H1 (cell line): ENCODE data around the gene TNFRSF1A. TPM values are rescaled to one million over a fixed set of nuclear protein-coding genes. Genes with fewer than 3 reads are reported as not detected.

Source experiments
- CTCF ChIA-PET: fragments of 300-600 bp; sonication (Branson Sonifier 250); formaldehyde crosslinking; loops from one replicate; lab custom pipeline; 2021; ENCODE audit not compliant: partially characterized antibody; lab: Charles Lee
- POLR2A ChIA-PET: fragments of 300-600 bp; sonication (Branson Sonifier 250); formaldehyde crosslinking; loops from one replicate; lab custom pipeline; 2021; ENCODE audit warnings: inconsistent platforms; ENCODE audit not compliant: partially characterized antibody; lab: Charles Lee
- DNase-seq, 2 experiments: peaks; one replicate each; pipeline versions ENCODE4 v3.0.0 to v3.0.0-alpha.2; 2010 to 2022; ENCODE audit warnings: low spot score in 2 of 2, low read depth in 1 of 2, mixed read lengths in 1 of 2
- FAIRE-seq: peaks from 2 replicates; lab custom pipeline; 2011; peaks lifted over from hg19 to GRCh38; lab: Jason Lieb, UNC
- H2AFZ ChIP-seq: 2 replicates; pipeline ENCODE4 v1.8.1; 2012; ENCODE audit warnings: low read length, inconsistent platforms
- H2AK5ac ChIP-seq: 2 replicates; pipeline ENCODE4 v1.6.1; 2013; ENCODE audit warnings: low read depth, low read length
- H2BK120ac ChIP-seq: replicated peaks from 2 replicates; pipeline ENCODE3; 2013; ENCODE audit warnings: low read depth, low read length, inconsistent platforms
- H2BK12ac ChIP-seq: 2 replicates; pipeline ENCODE4 v1.6.1; 2013; ENCODE audit warnings: low read depth, low read length
- H2BK15ac ChIP-seq: 2 replicates; pipeline ENCODE4 v1.6.1; 2013; ENCODE audit warnings: low read length
- H2BK20ac ChIP-seq: 2 replicates; pipeline ENCODE4 v1.6.1; 2013; ENCODE audit warnings: low read length
- H2BK5ac ChIP-seq: 2 replicates; pipeline ENCODE4 v1.6.1; 2013; ENCODE audit warnings: low read depth, low read length
- H3K14ac ChIP-seq: 2 replicates; pipeline ENCODE4 v1.6.1; 2013; ENCODE audit warnings: inconsistent platforms; ENCODE audit not compliant: insufficient read length
- H3K18ac ChIP-seq: 2 replicates; pipeline ENCODE4 v1.6.1; 2013; ENCODE audit warnings: low read length; ENCODE audit errors: extremely low read depth
- H3K23ac ChIP-seq: 2 replicates; pipeline ENCODE4 v1.6.1; 2013; ENCODE audit warnings: inconsistent platforms; ENCODE audit not compliant: insufficient read length
- H3K23me2 ChIP-seq: 2 replicates; pipeline ENCODE4 v1.6.1; 2013; ENCODE audit warnings: low read depth, low read length
- H3K27ac ChIP-seq: 2 replicates; pipeline ENCODE4 v1.6.1; 2011; ENCODE audit warnings: low read depth, low read length, inconsistent platforms
- H3K27me3 ChIP-seq, 4 experiments: replicated peaks in 1 of 4; 1 replicate in 1 of 4; 2 replicates in 3 of 4; pipeline versions ENCODE4 v1.6.1 to v1.8.1; 2011 to 2013; ENCODE audit warnings: low read length in 3 of 4, mild to moderate bottlenecking in 3 of 4, inconsistent platforms in 2 of 4, mixed read lengths in 2 of 4, moderate library complexity in 1 of 4; ENCODE audit not compliant: control insufficient read depth in 3 of 4, insufficient read depth in 3 of 4; ENCODE audit errors: extremely low read depth in 1 of 4
- H3K36me3 ChIP-seq, 4 experiments: 2 replicates each; pipeline versions ENCODE4 v1.6.1 to v1.8.1; 2011 to 2013; ENCODE audit warnings: mild to moderate bottlenecking in 4 of 4, low read length in 3 of 4, moderate library complexity in 2 of 4, control low read depth in 1 of 4, inconsistent platforms in 1 of 4; ENCODE audit not compliant: insufficient read depth in 4 of 4, control insufficient read depth in 2 of 4
- H3K4ac ChIP-seq: replicated peaks from 2 replicates; pipeline ENCODE3; 2013; ENCODE audit warnings: low read length, low read depth, mixed read lengths, inconsistent platforms; ENCODE audit not compliant: insufficient read length
- H3K4me1 ChIP-seq, 4 experiments: replicated peaks in 1 of 4; 1 replicate in 1 of 4; 2 replicates in 3 of 4; pipeline versions ENCODE4 v1.6.1 to v1.8.1; 2011 to 2013; ENCODE audit warnings: low read length in 3 of 4, inconsistent platforms in 2 of 4, mixed read lengths in 1 of 4; ENCODE audit not compliant: insufficient read depth in 4 of 4, control insufficient read depth in 3 of 4
- H3K4me2 ChIP-seq, 2 experiments: 2 replicates each; pipeline versions ENCODE4 v1.6.1 to v1.8.1; 2011 to 2013; ENCODE audit warnings: low read depth in 2 of 2, low read length in 2 of 2, control low read depth in 1 of 2, inconsistent platforms in 1 of 2, mild to moderate bottlenecking in 1 of 2; ENCODE audit not compliant: insufficient read depth in 1 of 2
- H3K4me3 ChIP-seq, 4 experiments: fragments of 200-600, 300-600 bp in 1 of 4; sonication (generic), shearing (Covaris generic), sonication (Bioruptor Twin) in 1 of 4; 2 replicates each; pipeline versions ENCODE4 v1.5.1 to v1.8.1; 2011 to 2016; ENCODE audit warnings: low read length in 4 of 4, low read depth in 3 of 4, control low read depth in 2 of 4, inconsistent platforms in 2 of 4, mild to moderate bottlenecking in 2 of 4, mixed read lengths in 1 of 4, moderate library complexity in 1 of 4; ENCODE audit not compliant: insufficient read depth in 2 of 4; ENCODE audit errors: extremely low read depth in 1 of 4
- H3K56ac ChIP-seq: replicated peaks from 2 replicates; pipeline ENCODE3; 2013; ENCODE audit warnings: low read depth, mild to moderate bottlenecking, mixed read lengths, low read length, inconsistent platforms; ENCODE audit not compliant: insufficient read length
- H3K79me1 ChIP-seq: 2 replicates; pipeline ENCODE4 v1.6.1; 2013; ENCODE audit warnings: low read depth, low read length, control low read depth
- H3K79me2 ChIP-seq, 2 experiments: 2 replicates each; pipeline versions ENCODE4 v1.6.1 to v1.8.1; 2012 to 2013; ENCODE audit warnings: low read length in 2 of 2, mild to moderate bottlenecking in 2 of 2, inconsistent platforms in 1 of 2; ENCODE audit not compliant: insufficient read depth in 2 of 2, control insufficient read depth in 1 of 2
- H3K9ac ChIP-seq, 4 experiments: replicated peaks in 1 of 4; 1 replicate in 1 of 4; 2 replicates in 3 of 4; pipeline versions ENCODE4 v1.6.1 to v1.8.1; 2011 to 2013; ENCODE audit warnings: low read depth in 3 of 4, low read length in 3 of 4, control low read depth in 2 of 4, mild to moderate bottlenecking in 2 of 4, moderate library complexity in 2 of 4, inconsistent platforms in 1 of 4; ENCODE audit errors: extremely low read depth in 1 of 4
- H3K9me3 ChIP-seq, 2 experiments: 2 replicates each; pipeline versions ENCODE4 v1.6.1 to v1.8.1; 2012 to 2013; ENCODE audit warnings: mild to moderate bottlenecking in 2 of 2, moderate library complexity in 2 of 2, control low read depth in 1 of 2, inconsistent platforms in 1 of 2, low read depth in 1 of 2, low read length in 1 of 2, mixed read lengths in 1 of 2; ENCODE audit not compliant: insufficient read depth in 2 of 2
- H4K20me1 ChIP-seq, 2 experiments: replicated peaks in 1 of 2; 2 replicates each; pipeline versions ENCODE3 to v1.8.1; 2011 to 2013; ENCODE audit warnings: inconsistent platforms in 2 of 2, low read length in 2 of 2, mild to moderate bottlenecking in 1 of 2; ENCODE audit not compliant: insufficient read depth in 2 of 2, control insufficient read depth in 1 of 2
- H4K5ac ChIP-seq: 2 replicates; pipeline ENCODE4 v1.6.1; 2013; ENCODE audit warnings: low read length, low read depth, mixed read lengths, inconsistent platforms; ENCODE audit not compliant: insufficient read length
- H4K8ac ChIP-seq: 2 replicates; pipeline ENCODE4 v1.8.0; 2013; ENCODE audit warnings: mild to moderate bottlenecking, moderate library complexity, low read length, inconsistent platforms; ENCODE audit not compliant: insufficient read depth; ENCODE audit errors: extremely low read depth
- H4K91ac ChIP-seq: replicated peaks from 2 replicates; pipeline ENCODE3; 2013; ENCODE audit warnings: low read length, mixed read lengths, inconsistent platforms; ENCODE audit not compliant: insufficient read length
- EGR1 ChIP-seq: IDR thresholded peaks from 2 replicates; pipeline ENCODE4 v1.6.1; 2011; ENCODE audit warnings: low read depth, low read length, borderline replicate concordance
- NRF1 ChIP-seq: IDR thresholded peaks from 2 replicates; pipeline ENCODE4 v1.6.1; 2011; ENCODE audit warnings: mild to moderate bottlenecking, low read depth, low read length, improper control_type of control experiment
- RNF2 ChIP-seq: fragments of 200-900, 300-1000 bp; sonication (generic); IDR thresholded peaks from 2 replicates; pipeline ENCODE4 v1.7.1; 2016; ENCODE audit warnings: borderline replicate concordance, low read depth, mild to moderate bottlenecking, antibody characterized with exemption, low read length; ENCODE audit not compliant: poor library complexity, severe bottlenecking; ENCODE audit errors: missing control alignments
- WGBS, 2 experiments: shearing (Covaris generic) in 1 of 2; methylation state at CpG; one replicate each; pipeline versions ENCODE4 v1.1.6 to v1.1.7; 2013 to 2015; ENCODE audit warnings: low lambda C conversion rate in 2 of 2, mixed read lengths in 2 of 2, inconsistent platforms in 1 of 2, low coverage in 1 of 2, missing lambda C conversion rate in 1 of 2; ENCODE audit not compliant: insufficient replicate concordance in 2 of 2, insufficient coverage in 1 of 2, insufficient read length in 1 of 2; ENCODE audit errors: extremely low coverage in 1 of 2, missing lambda C conversion rate in 1 of 2; 5-methylcytosine and 5-hydroxymethylcytosine counted together
- polyA plus RNA-seq, 7 experiments: library from polyadenylated mRNA; depleted of rRNA in 3 of 7; stranded (reverse) in 5 of 7; unstranded in 2 of 7; fragments of >200 nt in 5 of 7; fragments of 200-250 nt in 2 of 7; gene quantifications; 1 replicate in 5 of 7; 2 replicates in 1 of 7; 4 replicates in 1 of 7; pipeline versions ENCODE4 v1.2.1 to v1.2.3, GENCODE V29; 2011 to 2013; ENCODE audit warnings: missing spikeins in 2 of 7, mixed read lengths in 2 of 7
- total RNA-seq: library from RNA; stranded (reverse); fragmentation: NEBNext Ultra II Directional; extraction: Animal tissue kit (Norgen Biotek cat#: 25700); gene quantifications from 2 replicates; pipeline ENCODE4 v1.2.1, GENCODE V29; 2021

Gene TNFRSF1A
- total and polyA plus RNA-seq, 2 of the 8 experiments (the other 6 are each of a cell fraction or from before 2014, with no cell fraction given) = 28.7 to 42.1 TPM

GRCh38 chr12:6323995-6324711 lies 17.7 kb downstream of the TNFRSF1A start:
- H3K14ac ChIP-seq = no peak overlapping the region
- H4K5ac ChIP-seq = peak overlapping the region; percentile 77
- no peak overlapping the region for H2AFZ ChIP-seq
- peak overlapping the region; percentile 70 for H3K56ac ChIP-seq
- TF ChIP-seq RNF2 = no peak
- TF ChIP-seq EGR1 = no peak
- no peak for TF ChIP-seq NRF1
- peak overlapping the region; percentile 91; the same call in 1 of the 2 replicates for H2BK12ac ChIP-seq
- peak overlapping the region; percentile 98; the same call in 1 of the 2 replicates for H2BK5ac ChIP-seq
- H2BK120ac ChIP-seq = peak overlapping the region; percentile 81
- DNase-seq (no peak), FAIRE-seq (no peak)
- peak overlapping the region; percentile 89 for H3K27ac ChIP-seq
- peak overlapping the region; percentile 82 for H2AK5ac ChIP-seq
- H3K4me1 ChIP-seq = peaks cover 13 to 44% (median 31%) of the 10 kb centered on the region in 4 experiments
- peak overlapping the region; percentile 68 to 74 for H3K4me2 ChIP-seq
- peak overlapping the region; percentile 99 for H3K18ac ChIP-seq
- peaks cover 10 to 36% (median 17%) of the 10 kb centered on the region in 4 experiments; a peak in 7 of 8 replicates for H3K36me3 ChIP-seq
- ChIA-PET POLR2A (interaction anchor here (0.9 to 17.5 kb wide), 8 partner anchors 12 to 210 kb away, joined by 3 to 286 read pairs (median 4); partner anchors contain the start of genes GAPDH, SCNN1A, TNFRSF1A and VAMP1), CTCF (interaction anchor here (0.8 to 7.8 kb wide), 10 partner anchors 9 to 140 kb away, joined by 3 to 109 read pairs (median 12); partner anchors contain the start of genes SCNN1A and TNFRSF1A)
- no peaks in the 10 kb centered on the region for H3K27me3 ChIP-seq
- peak overlapping the region; percentile 96 for H4K91ac ChIP-seq
- peak overlapping the region; percentile 86; the same call in 1 of the 2 replicates for H2BK20ac ChIP-seq
- 0 out of 7 replicates have a peak overlapping the region, but pooled peaks of 1 of the 4 experiments have one; percentile 11 for H3K9ac ChIP-seq
- H3K4me3 ChIP-seq = peak overlapping the region in 2 of 4 experiments; percentile 6 to 48; a peak in 3 of 8 replicates
- H4K8ac ChIP-seq = 0 out of 2 replicates have a peak overlapping the region, but pooled peaks have one; percentile 42
- H3K9me3 ChIP-seq = no peaks in the 10 kb centered on the region
- no peaks in the 10 kb centered on the region for H3K79me2 ChIP-seq
- H3K23me2 ChIP-seq = peaks cover 4% of the 10 kb centered on the region; the same call in 1 of the 2 replicates
- H3K23ac ChIP-seq = no peak overlapping the region
- peak overlapping the region; percentile 95; the same call in 1 of the 2 replicates for H2BK15ac ChIP-seq
- no peaks in the 10 kb centered on the region for H4K20me1 ChIP-seq
- peak overlapping the region; percentile 45 for H3K4ac ChIP-seq
- H3K79me1 ChIP-seq = peaks cover 3% of the 10 kb centered on the region
- 49% methylated on average over 8 of the region's 19 CpGs; no CpG with 5 or more reads in 1 of the 2 experiments for WGBS, 2 experiments
